ENCODE measurements around the gene CYP1A2. TPM values are rescaled to one million over a fixed set of nuclear protein-coding genes. Genes with fewer than 3 reads are reported as not detected.

Gene CYP1A2
- total and polyA plus RNA-seq, 2 of the 13 experiments (the other 11 are each of a cell fraction or from before 2014, with no cell fraction given): 0.07 TPM; not detected in 1

DNA sequence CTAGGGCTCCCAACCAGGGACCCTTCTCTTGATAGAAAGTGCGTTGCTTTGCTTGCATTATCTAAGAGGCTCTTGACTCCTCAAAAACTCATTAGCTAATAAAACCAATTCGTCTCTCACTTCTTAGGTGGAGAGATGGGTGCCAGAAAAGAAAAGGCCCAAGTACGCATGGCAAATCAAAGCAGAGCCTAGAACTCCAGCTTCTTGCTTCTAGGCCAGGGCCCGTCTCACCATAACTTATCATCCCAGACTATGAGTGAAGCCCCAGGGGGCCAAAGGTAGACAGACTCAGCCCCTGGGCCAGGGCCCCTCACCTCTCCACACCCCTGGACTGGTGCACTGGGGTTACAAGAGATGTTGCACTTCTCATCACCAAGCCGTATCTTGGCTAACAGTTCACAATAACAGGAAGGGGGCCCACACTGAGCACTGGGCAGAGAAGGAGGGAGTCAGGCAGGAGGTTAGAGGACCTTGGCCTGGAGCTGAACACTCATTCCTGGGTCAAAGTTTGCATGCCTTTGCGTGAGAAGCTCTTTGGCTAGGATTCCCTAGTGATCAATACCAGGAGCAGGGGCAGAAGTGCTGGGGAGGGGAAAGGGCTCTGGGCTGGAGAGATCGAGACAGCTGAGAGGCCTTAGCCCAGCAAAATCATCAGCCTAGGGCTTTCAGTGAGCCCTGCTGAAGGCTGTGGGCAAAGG, 17.9 kb upstream of the CYP1A2 start (continued):
- TF ChIP-seq, protein P1, sequence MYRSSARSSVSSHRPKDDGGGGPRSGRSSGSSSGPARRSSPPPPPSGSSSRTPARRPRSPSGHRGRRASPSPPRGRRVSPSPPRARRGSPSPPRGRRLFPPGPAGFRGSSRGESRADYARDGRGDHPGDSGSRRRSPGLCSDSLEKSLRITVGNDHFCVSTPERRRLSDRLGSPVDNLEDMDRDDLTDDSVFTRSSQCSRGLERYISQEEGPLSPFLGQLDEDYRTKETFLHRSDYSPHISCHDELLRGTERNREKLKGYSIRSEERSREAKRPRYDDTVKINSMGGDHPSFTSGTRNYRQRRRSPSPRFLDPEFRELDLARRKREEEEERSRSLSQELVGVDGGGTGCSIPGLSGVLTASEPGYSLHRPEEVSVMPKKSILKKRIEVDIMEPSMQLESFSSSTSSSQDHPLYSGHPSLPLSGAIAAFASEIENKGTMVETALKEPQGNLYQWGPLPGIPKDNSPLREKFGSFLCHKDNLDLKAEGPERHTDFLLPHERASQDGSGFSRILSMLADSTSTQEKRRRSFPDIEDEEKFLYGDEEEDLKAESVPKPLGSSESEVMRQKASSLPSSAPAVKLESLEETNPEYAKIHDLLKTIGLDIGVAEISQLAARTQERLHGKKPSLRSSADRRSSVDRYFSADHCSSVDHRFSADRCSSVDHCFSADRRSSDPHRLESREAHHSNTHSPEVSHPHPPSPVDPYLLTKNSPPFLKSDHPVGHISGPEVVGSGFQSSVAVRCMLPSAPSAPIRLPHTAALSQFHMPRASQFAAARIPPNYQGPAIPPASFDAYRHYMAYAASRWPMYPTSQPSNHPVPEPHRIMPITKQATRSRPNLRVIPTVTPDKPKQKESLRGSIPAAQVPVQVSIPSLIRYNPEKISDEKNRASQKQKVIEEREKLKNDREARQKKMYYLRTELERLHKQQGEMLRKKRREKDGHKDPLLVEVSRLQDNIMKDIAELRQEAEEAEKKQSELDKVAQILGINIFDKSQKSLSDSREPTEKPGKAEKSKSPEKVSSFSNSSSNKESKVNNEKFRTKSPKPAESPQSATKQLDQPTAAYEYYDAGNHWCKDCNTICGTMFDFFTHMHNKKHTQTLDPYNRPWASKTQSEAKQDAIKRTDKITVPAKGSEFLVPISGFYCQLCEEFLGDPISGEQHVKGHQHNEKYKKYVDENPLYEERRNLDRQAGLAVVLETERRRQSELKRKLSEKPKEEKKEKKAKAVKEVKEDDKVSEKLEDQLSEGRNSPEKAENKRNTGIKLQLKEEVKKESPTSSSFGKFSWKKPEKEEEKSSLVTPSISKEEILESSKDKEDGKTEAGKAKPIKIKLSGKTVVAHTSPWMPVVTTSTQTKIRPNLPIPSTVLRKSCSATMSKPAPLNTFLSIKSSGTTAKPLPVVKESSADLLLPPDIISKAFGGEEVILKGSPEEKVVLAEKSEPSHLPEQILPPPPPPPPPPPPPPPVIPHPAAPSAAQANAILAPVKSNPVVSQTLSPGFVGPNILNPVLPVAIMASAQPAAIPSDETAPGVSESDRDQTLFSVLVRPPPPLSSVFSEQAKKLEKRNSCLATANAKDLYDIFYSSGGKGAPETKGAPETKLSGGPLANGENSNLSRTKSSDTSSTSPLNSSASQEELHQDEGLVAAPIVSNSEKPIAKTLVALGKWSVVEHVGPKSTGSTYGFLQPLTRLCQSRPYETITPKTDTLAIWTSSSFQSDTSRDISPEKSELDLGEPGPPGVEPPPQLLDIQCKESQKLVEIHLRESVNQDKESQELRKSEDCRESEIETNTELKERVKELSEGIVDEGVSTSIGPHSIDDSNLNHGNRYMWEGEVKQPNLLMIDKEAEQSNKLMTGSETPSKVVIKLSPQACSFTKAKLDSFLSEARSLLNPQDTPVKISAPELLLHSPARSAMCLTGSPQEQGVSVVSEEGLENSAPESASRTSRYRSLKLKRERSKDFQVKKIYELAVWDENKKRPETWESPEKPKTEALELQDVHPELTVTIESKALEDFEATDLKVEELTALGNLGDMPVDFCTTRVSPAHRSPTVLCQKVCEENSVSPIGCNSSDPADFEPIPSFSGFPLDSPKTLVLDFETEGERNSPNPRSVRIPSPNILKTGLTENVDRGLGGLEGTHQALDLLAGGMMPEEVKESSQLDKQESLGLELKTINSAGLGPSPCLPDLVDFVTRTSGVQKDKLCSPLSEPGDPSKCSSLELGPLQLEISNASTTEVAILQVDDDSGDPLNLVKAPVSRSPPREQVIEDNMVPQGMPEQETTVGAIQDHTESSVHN (CRISPR knock-in tag; IDR thresholded peaks at IDR 0.05): no peak
- no peak for TF ChIP-seq ZFP36L1 (CRISPR knock-in tag; IDR thresholded peaks at IDR 0.05)
- TF ChIP-seq HMG20A (CRISPR knock-in tag; IDR thresholded peaks at IDR 0.05; ENCODE audit: borderline replicate concordance): peak; percentile 66; the same call in 1 of the 2 replicates
- 0 out of 2 replicates have a peak, but pooled peaks have one; percentile 21 for TF ChIP-seq ZNF549 (CRISPR knock-in tag; IDR thresholded peaks at IDR 0.05)
- peak; percentile 94 for TF ChIP-seq ZMYM3 (CRISPR knock-in tag; IDR thresholded peaks at IDR 0.05)
- TF ChIP-seq FIP1L1 (IDR thresholded peaks at IDR 0.05; ENCODE audit: borderline replicate concordance, insufficient read depth, low read depth, low read length): no peak
- no peak for TF ChIP-seq TBL1XR1 (IDR thresholded peaks at IDR 0.05; ENCODE audit: borderline replicate concordance, low read length, partially characterized antibody)
- TF ChIP-seq GATA4 (IDR thresholded peaks at IDR 0.05; ENCODE audit: borderline replicate concordance, low read depth): peak; percentile 36; the same call in 1 of the 2 replicates
- TF ChIP-seq ZNF460 (CRISPR knock-in tag; IDR thresholded peaks at IDR 0.05; ENCODE audit: borderline replicate concordance): peak; percentile 46; the same call in 1 of the 2 replicates
- TF ChIP-seq JUND (CRISPR knock-in tag; IDR thresholded peaks at IDR 0.05): 0 out of 2 replicates have a peak, but pooled peaks have one; percentile 54
- TF ChIP-seq NR2F2 (IDR thresholded peaks at IDR 0.05; ENCODE audit: borderline replicate concordance, low read depth): peak; percentile 88
- 0 out of 2 replicates have a peak, but pooled peaks have one; percentile 55 for TF ChIP-seq CBFB (CRISPR knock-in tag; IDR thresholded peaks at IDR 0.05)
- TF ChIP-seq ZFP37 (CRISPR knock-in tag; IDR thresholded peaks at IDR 0.05; ENCODE audit: borderline replicate concordance): no peak
- peak; percentile 88 for TF ChIP-seq RXRA (CRISPR knock-in tag; IDR thresholded peaks at IDR 0.05)
- TF ChIP-seq ZC3H4 (CRISPR knock-in tag; IDR thresholded peaks at IDR 0.05; ENCODE audit: borderline replicate concordance): no peak
- TF ChIP-seq GLI4 (CRISPR knock-in tag; IDR thresholded peaks at IDR 0.05; ENCODE audit: borderline replicate concordance): no peak
- peak; percentile 63; the same call in 1 of the 2 replicates for TF ChIP-seq ZFY (CRISPR knock-in tag; IDR thresholded peaks at IDR 0.05)
- no peak for TF ChIP-seq ZNF75D (CRISPR knock-in tag; IDR thresholded peaks at IDR 0.05; ENCODE audit: borderline replicate concordance)
- peak; percentile 91 for TF ChIP-seq POGZ (CRISPR knock-in tag; IDR thresholded peaks at IDR 0.05)
